ENCODE data around the gene EFCAB5. TPM values are rescaled to one million over a fixed set of nuclear protein-coding genes. Genes with fewer than 3 reads are reported as not detected.

Gene EFCAB5
- total and polyA plus RNA-seq, 2 donors (not counting 1 experiment from before 2014, with no cell fraction given), result 0.54 to 3.0 TPM

- no peak for TF ChIP-seq EZH2 (IDR thresholded peaks at IDR 0.05; ENCODE audit: borderline replicate concordance, insufficient read depth, low read depth, low read length, poor library complexity, severe bottlenecking)
- TF ChIP-seq CTCF (IDR thresholded peaks at IDR 0.05), result no peak
- WGBS (ENCODE audit: insufficient coverage), result 100% methylated on average over 2 of the region's 4 CpGs
- Mint-ChIP-seq H3K27ac (no peak overlapping the region), H3K4me1 (no peaks in the 10 kb centered on the region), H3K4me3 (no peak overlapping the region), H3K27me3 (no peaks in the 10 kb centered on the region), H3K9me3 (ENCODE audit: insufficient read depth) (no peaks in the 10 kb centered on the region)
- H3K79me2 ChIP-seq (ENCODE audit: control insufficient read depth, insufficient read depth, low read length), result no peaks in the 10 kb centered on the region
- CTCF ChIA-PET, result interaction anchor here (0.7 to 2.1 kb wide), 5 partner anchors 18 to 1595 kb away, joined by 3 to 10 read pairs (median 3); no protein-coding TSS in a partner anchor
- no peaks in the 10 kb centered on the region for H3K36me3 ChIP-seq (replicated peaks in 1 of 2; ENCODE audit: control extremely low read depth in 1 of 2, control insufficient read depth in 1 of 2, extremely low read depth in 1 of 2, insufficient read depth in 2 of 2, low read length in 1 of 2)
- ATAC-seq (ENCODE audit: low read depth) (no peak), DNase-seq (no peak)
- no peak overlapping the region for H3K9ac ChIP-seq (ENCODE audit: low read length)
- no peak overlapping the region for H3K4me2 ChIP-seq (replicated peaks; ENCODE audit: low read depth, low read length, poor library complexity, severe bottlenecking)
- no peaks in the 10 kb centered on the region for H3K9me3 ChIP-seq (ENCODE audit: control extremely low read depth in 1 of 3, control insufficient read depth in 2 of 3, insufficient read depth in 1 of 3, low read length in 2 of 3)
- H3K4me1 ChIP-seq (ENCODE audit: control insufficient read depth in 2 of 2, insufficient read depth in 2 of 2, low read length in 2 of 2), result no peaks in the 10 kb centered on the region
- intact Hi-C loops (cut with micrococcal nuclease), result no loop called here
- H3K27ac ChIP-seq (ENCODE audit: low read length in 2 of 2), result no peak overlapping the region
- H4K20me1 ChIP-seq (ENCODE audit: control insufficient read depth, insufficient read depth, low read length, poor library complexity, severe bottlenecking), result no peaks in the 10 kb centered on the region
- POLR2A ChIA-PET, result no interaction called here
- no peak overlapping the region for H3K4me3 ChIP-seq (ENCODE audit: control extremely low read depth in 1 of 5, extremely low read depth in 1 of 5, insufficient read depth in 1 of 5, low read depth in 2 of 5, low read length in 4 of 5)
- no peak overlapping the region for H2AFZ ChIP-seq (ENCODE audit: insufficient read depth, low read depth, low read length, poor library complexity, severe bottlenecking)
- no peaks in the 10 kb centered on the region for H3K27me3 ChIP-seq (replicated peaks in 1 of 4; ENCODE audit: control extremely low read depth in 1 of 4, control insufficient read depth in 3 of 4, insufficient read depth in 4 of 4, low read length in 3 of 4)
Observed at GRCh38 chr17:30027676-30028075, 86.2 kb downstream of the EFCAB5 start.

- Histone ChIP-seq H3K36me3 (replicated peaks in 1 of 2; ENCODE audit: control extremely low read depth in 1 of 2, control insufficient read depth in 1 of 2, extremely low read depth in 1 of 2, insufficient read depth in 2 of 2, low read length in 1 of 2) (no peaks in the 10 kb centered on the region), H3K4me3 (ENCODE audit: control extremely low read depth in 1 of 5, extremely low read depth in 1 of 5, insufficient read depth in 1 of 5, low read depth in 2 of 5, low read length in 4 of 5) (no peak overlapping the region), H3K9ac (ENCODE audit: low read length) (no peak overlapping the region), H2AFZ (ENCODE audit: insufficient read depth, low read depth, low read length, poor library complexity, severe bottlenecking) (no peak overlapping the region), H3K4me1 (ENCODE audit: control insufficient read depth in 2 of 2, insufficient read depth in 2 of 2, low read length in 2 of 2) (no peaks in the 10 kb centered on the region), H3K27ac (ENCODE audit: low read length in 2 of 2) (no peak overlapping the region), H3K79me2 (ENCODE audit: control insufficient read depth, insufficient read depth, low read length) (no peaks in the 10 kb centered on the region), H3K4me2 (replicated peaks; ENCODE audit: low read depth, low read length, poor library complexity, severe bottlenecking) (no peak overlapping the region), H4K20me1 (ENCODE audit: control insufficient read depth, insufficient read depth, low read length, poor library complexity, severe bottlenecking) (no peaks in the 10 kb centered on the region), H3K27me3 (replicated peaks in 1 of 4; ENCODE audit: control extremely low read depth in 1 of 4, control insufficient read depth in 3 of 4, insufficient read depth in 4 of 4, low read length in 3 of 4) (no peaks in the 10 kb centered on the region), H3K9me3 (ENCODE audit: control extremely low read depth in 1 of 3, control insufficient read depth in 2 of 3, insufficient read depth in 1 of 3, low read length in 2 of 3) (no peaks in the 10 kb centered on the region)
- no peak for DNase-seq
- POLR2A ChIA-PET, result interaction anchor here (0.7 kb wide), 1 partner anchor 222 kb away, joined by 3 read pairs; no protein-coding TSS in a partner anchor
- H3K27me3 Mint-ChIP-seq, result no peaks in the 10 kb centered on the region
- TF ChIP-seq EZH2 (IDR thresholded peaks at IDR 0.05; ENCODE audit: borderline replicate concordance, insufficient read depth, low read depth, low read length, poor library complexity, severe bottlenecking) (no peak), CTCF (IDR thresholded peaks at IDR 0.05) (no peak)
- H3K9me3 Mint-ChIP-seq (ENCODE audit: insufficient read depth), result no peaks in the 10 kb centered on the region
- no peaks in the 10 kb centered on the region for H3K4me1 Mint-ChIP-seq
- CTCF ChIA-PET, result interaction anchor here (0.6 to 2.1 kb wide), 5 partner anchors 10 to 224 kb away, joined by 3 to 10 read pairs (median 4); no protein-coding TSS in a partner anchor
- no peak for ATAC-seq (ENCODE audit: low read depth)
- no peak overlapping the region for H3K4me3 Mint-ChIP-seq
- H3K27ac Mint-ChIP-seq, result no peak overlapping the region
- 89% methylated on average over 2 of the region's 4 CpGs for WGBS (ENCODE audit: insufficient coverage)
- intact Hi-C loops (cut with micrococcal nuclease), result no loop called here
Observed at GRCh38 chr17:30031214-30031869, 89.9 kb downstream of the EFCAB5 start.
